Lower leg skin (tissue), 4 donors: ENCODE measurements around the gene ALCAM. TPM values are rescaled to one million over a fixed set of nuclear protein-coding genes. Genes with fewer than 3 reads are reported as not detected.

Source experiments
- DNase-seq, 2 donors: peaks; one replicate each; pipeline ENCODE4 v3.0.0-alpha.2; 2019; ENCODE audit warnings: low spot score in 2 of 2
- H3K4me3 ChIP-seq: fragments of 200-600 bp; sonication (generic); 2 replicates; pipeline ENCODE4 v1.5.1; 2017; ENCODE audit warnings: mild to moderate bottlenecking, low read depth; ENCODE audit not compliant: poor library complexity, severe bottlenecking
- CTCF ChIP-seq, 3 donors: fragments of 450-650 bp; IDR thresholded peaks; one replicate each; pipeline ENCODE4 v1.5.1; 2016; ENCODE audit warnings: antibody characterized with exemption in 3 of 3, mild to moderate bottlenecking in 3 of 3, moderate library complexity in 2 of 3
- POLR2A ChIP-seq, 2 donors: fragments of 450-650 bp; IDR thresholded peaks; one replicate each; pipeline ENCODE4 v1.6.1; 2016 to 2017; ENCODE audit warnings: antibody characterized with exemption in 2 of 2, mild to moderate bottlenecking in 1 of 2, moderate library complexity in 1 of 2
- WGBS, 2 donors: methylation state at CpG; one replicate each; pipeline ENCODE4 v1.1.5; 2018; 5-methylcytosine and 5-hydroxymethylcytosine counted together
- intact Hi-C: fragments of 100-400 bp; cut with DNase I; formaldehyde crosslinking; loops from one replicate; pipeline ENCODE4 v1.15.0; 2023; ENCODE audit warnings: low total_unique reads
- total RNA-seq, 4 donors: library from RNA; depleted of rRNA; stranded (reverse); fragments of >200 nt; gene quantifications; one replicate each; pipeline ENCODE4 v1.1.0, GENCODE V29; 2016

ALCAM gene
- total RNA-seq, 4 donors from 2014 or later, result 21.2 to 58.0 (median 31.1) TPM

- H3K4me3 ChIP-seq, result no peak overlapping the region
- TF ChIP-seq POLR2A (IDR thresholded peaks at IDR 0.05), result no peak
- no peak for TF ChIP-seq CTCF (IDR thresholded peaks at IDR 0.05)
- no peak for DNase-seq
- 81 to 85% methylated on average over 1 of the region's 1 CpG for WGBS, 2 donors
- intact Hi-C loops, result no loop called here
These were observed 146.3 kb downstream of the ALCAM start for GRCh38 chr3:105513042-105513441.

GRCh38 chr3:105513886-105514285, 147.2 kb downstream of the ALCAM start:
- no peak for DNase-seq

GRCh38 chr3:105515372-105515771, 148.7 kb downstream of the ALCAM start:
- no peak overlapping the region for H3K4me3 ChIP-seq
- intact Hi-C loops, result no loop called here
- 94 to 96% methylated on average over 2 of the region's 2 CpGs for WGBS, 2 donors
- TF ChIP-seq CTCF (IDR thresholded peaks at IDR 0.05) (no peak), POLR2A (IDR thresholded peaks at IDR 0.05) (no peak)
- no peak for DNase-seq

More at GRCh38 chr3:105513886-105514285, 147.2 kb downstream of the ALCAM start:
- 96 to 97% methylated on average over 2 of the region's 2 CpGs for WGBS, 2 donors
- TF ChIP-seq CTCF (IDR thresholded peaks at IDR 0.05) (no peak), POLR2A (IDR thresholded peaks at IDR 0.05) (no peak)
- no peak overlapping the region for H3K4me3 ChIP-seq
- intact Hi-C loops, result no loop called here

- 70 to 76% methylated on average over 6 of the region's 6 CpGs for WGBS, 2 donors
- TF ChIP-seq POLR2A (IDR thresholded peaks at IDR 0.05) (no peak), CTCF (IDR thresholded peaks at IDR 0.05) (no peak)
- no peak for DNase-seq
- H3K4me3 ChIP-seq, result no peak overlapping the region
- intact Hi-C loops, result no loop called here
These were observed 150.3 kb downstream of the ALCAM start for GRCh38 chr3:105516972-105517371.

- intact Hi-C loops, result no loop called here
- DNase-seq, result no peak
- no peak overlapping the region for H3K4me3 ChIP-seq
- TF ChIP-seq POLR2A (IDR thresholded peaks at IDR 0.05) (no peak), CTCF (IDR thresholded peaks at IDR 0.05) (no peak)
These were observed 151.5 kb downstream of the ALCAM start for GRCh38 chr3:105518203-105518602.

- WGBS, 2 donors, result 2 to 3% methylated on average over 4 of the region's 4 CpGs
- intact Hi-C loops, result no loop called here
- no peak for DNase-seq
- no peak for TF ChIP-seq CTCF (IDR thresholded peaks at IDR 0.05)
- TF ChIP-seq POLR2A (IDR thresholded peaks at IDR 0.05), result no peak
- H3K4me3 ChIP-seq, result no peak overlapping the region
These were observed 152.2 kb downstream of the ALCAM start for GRCh38 chr3:105518806-105519418.
